ENCODE measurements around the gene TGFB1. TPM values are rescaled to one million over a fixed set of nuclear protein-coding genes. Genes with fewer than 3 reads are reported as not detected.

The TGFB1 gene
- total and polyA plus RNA-seq, 2 of the 13 experiments (the other 11 are each of a cell fraction or from before 2014, with no cell fraction given), result 4.1 to 5.4 TPM

GRCh38 chr19:41351339-41352245 is 2.1 kb downstream of the TGFB1 start (continued):
- no peak for TF ChIP-seq ZNF124 (CRISPR knock-in tag; IDR thresholded peaks at IDR 0.05)
- no peak for TF ChIP-seq KLF6 (CRISPR knock-in tag; IDR thresholded peaks at IDR 0.05)
- no peak for TF ChIP-seq ZKSCAN1 (IDR thresholded peaks at IDR 0.05; ENCODE audit: low read length)
- no peak for TF ChIP-seq IKZF4 (CRISPR knock-in tag; IDR thresholded peaks at IDR 0.05; ENCODE audit: borderline replicate concordance, low read depth, not compliant biosample characterization)
- TF ChIP-seq HNRNPLL (IDR thresholded peaks at IDR 0.05; ENCODE audit: low read depth, low read length, poor library complexity, severe bottlenecking), result peak; percentile 29
- TF ChIP-seq POGZ (CRISPR knock-in tag; IDR thresholded peaks at IDR 0.05), result no peak
- TF ChIP-seq TAF15 (IDR thresholded peaks at IDR 0.05; ENCODE audit: low read depth, low read length, poor library complexity, severe bottlenecking), result no peak
- no peak for TF ChIP-seq SIX4 (CRISPR knock-in tag; IDR thresholded peaks at IDR 0.05)
- no peak for TF ChIP-seq GFI1 (CRISPR knock-in tag; IDR thresholded peaks at IDR 0.05; ENCODE audit: borderline replicate concordance)
- TF ChIP-seq ZNF230 (CRISPR knock-in tag; IDR thresholded peaks at IDR 0.05), result no peak
- TF ChIP-seq ZNF646 (CRISPR knock-in tag; IDR thresholded peaks at IDR 0.05), result no peak
- TF ChIP-seq ZNF207 (IDR thresholded peaks at IDR 0.05; ENCODE audit: borderline replicate concordance), result no peak
- TF ChIP-seq SIX1 (CRISPR knock-in tag; IDR thresholded peaks at IDR 0.05; ENCODE audit: borderline replicate concordance), result no peak
- TF ChIP-seq FOXA3 (CRISPR knock-in tag; IDR thresholded peaks at IDR 0.05), result no peak
- TF ChIP-seq SETDB1 (CRISPR knock-in tag; IDR thresholded peaks at IDR 0.05; ENCODE audit: borderline replicate concordance), result no peak
- TF ChIP-seq ZSCAN9 (CRISPR knock-in tag; IDR thresholded peaks at IDR 0.05; ENCODE audit: borderline replicate concordance), result no peak
- TF ChIP-seq PBX3 (CRISPR knock-in tag; IDR thresholded peaks at IDR 0.05; ENCODE audit: borderline replicate concordance), result no peak
- no peak for TF ChIP-seq ZNF841 (CRISPR knock-in tag; IDR thresholded peaks at IDR 0.05; ENCODE audit: borderline replicate concordance)
- TF ChIP-seq ZNF251 (CRISPR knock-in tag; IDR thresholded peaks at IDR 0.05), result no peak
- no peak for TF ChIP-seq HOMEZ (CRISPR knock-in tag; IDR thresholded peaks at IDR 0.05; ENCODE audit: low read depth)
- TF ChIP-seq ZNF160 (CRISPR knock-in tag; IDR thresholded peaks at IDR 0.05), result no peak

Measured in HepG2 (cell line).